Common myeloid progenitor, CD34-positive (primary cell): ENCODE data around the gene GNPDA1.

Experiments
- CTCF ChIA-PET: fragments of 350-600 bp; sonication (Branson Sonifier 250); formaldehyde crosslinking; loops from one replicate; lab custom pipeline; 2021; ENCODE audit warnings: antibody characterized with exemption; lab: Charles Lee
- POLR2A ChIA-PET: fragments of 350-600 bp; sonication (Branson Sonifier 250); formaldehyde crosslinking; loops from one replicate; lab custom pipeline; 2021; ENCODE audit warnings: antibody characterized with exemption; lab: Charles Lee
- DNase-seq, 3 donors: peaks; one replicate each; pipeline versions ENCODE4 v3.0.0 to v3.0.0-alpha.2; 2013
- H3K27ac ChIP-seq, 2 experiments: 1 replicate in 1 of 2; 2 replicates in 1 of 2; pipeline ENCODE4 v1.7.0; 2013; ENCODE audit warnings: inconsistent platforms in 2 of 2, low read length in 2 of 2, mild to moderate bottlenecking in 2 of 2, low read depth in 1 of 2, moderate library complexity in 1 of 2; ENCODE audit not compliant: severe bottlenecking in 2 of 2, insufficient read depth in 1 of 2, poor library complexity in 1 of 2
- H3K27me3 ChIP-seq, 5 experiments: replicated peaks in 2 of 5; 1 replicate in 3 of 5; 2 replicates in 2 of 5; pipeline versions ENCODE4 v1.6.1 to v1.7.0; 2013; ENCODE audit warnings: low read length in 4 of 5, mild to moderate bottlenecking in 2 of 5, moderate library complexity in 2 of 5, inconsistent platforms in 1 of 5; ENCODE audit not compliant: insufficient read depth in 5 of 5, control insufficient read depth in 4 of 5
- H3K36me3 ChIP-seq, 4 experiments: 1 replicate in 2 of 4; 2 replicates in 2 of 4; pipeline versions ENCODE4 v1.6.1 to v1.7.0; 2013; ENCODE audit warnings: low read length in 3 of 4, control low read depth in 1 of 4, mild to moderate bottlenecking in 1 of 4; ENCODE audit not compliant: control insufficient read depth in 4 of 4, insufficient read depth in 4 of 4
- H3K4me1 ChIP-seq, 4 experiments: 1 replicate in 3 of 4; 2 replicates in 1 of 4; pipeline versions ENCODE4 v1.6.1 to v1.7.1; 2013; ENCODE audit warnings: low read length in 3 of 4, mild to moderate bottlenecking in 3 of 4, control low read depth in 1 of 4, inconsistent platforms in 1 of 4, moderate library complexity in 1 of 4; ENCODE audit not compliant: control insufficient read depth in 4 of 4, insufficient read depth in 4 of 4; ENCODE audit errors: control extremely low read depth in 1 of 4
- H3K4me3 ChIP-seq, 7 experiments: 1 replicate in 4 of 7; 2 replicates in 3 of 7; pipeline versions ENCODE4 v1.5.1 to v1.7.0; 2013; ENCODE audit warnings: mild to moderate bottlenecking in 7 of 7, low read length in 6 of 7, moderate library complexity in 6 of 7, inconsistent platforms in 2 of 7, low read depth in 2 of 7, control low read depth in 1 of 7; ENCODE audit not compliant: insufficient read depth in 4 of 7, control insufficient read depth in 1 of 7; ENCODE audit errors: extremely low read depth in 1 of 7
- H3K9me3 ChIP-seq, 5 experiments: 1 replicate in 4 of 5; 2 replicates in 1 of 5; pipeline versions ENCODE4 v1.6.1 to v1.7.1; 2013; ENCODE audit warnings: low read length in 4 of 5, mild to moderate bottlenecking in 2 of 5, inconsistent platforms in 1 of 5, low read depth in 1 of 5, moderate library complexity in 1 of 5; ENCODE audit not compliant: control insufficient read depth in 4 of 5, insufficient read depth in 2 of 5; ENCODE audit errors: control extremely low read depth in 1 of 5
- WGBS: methylation state at CpG from one replicate; pipeline ENCODE4 v1.1.5; 2013; ENCODE audit not compliant: insufficient coverage; 5-methylcytosine and 5-hydroxymethylcytosine counted together

The GNPDA1 gene

DNA sequence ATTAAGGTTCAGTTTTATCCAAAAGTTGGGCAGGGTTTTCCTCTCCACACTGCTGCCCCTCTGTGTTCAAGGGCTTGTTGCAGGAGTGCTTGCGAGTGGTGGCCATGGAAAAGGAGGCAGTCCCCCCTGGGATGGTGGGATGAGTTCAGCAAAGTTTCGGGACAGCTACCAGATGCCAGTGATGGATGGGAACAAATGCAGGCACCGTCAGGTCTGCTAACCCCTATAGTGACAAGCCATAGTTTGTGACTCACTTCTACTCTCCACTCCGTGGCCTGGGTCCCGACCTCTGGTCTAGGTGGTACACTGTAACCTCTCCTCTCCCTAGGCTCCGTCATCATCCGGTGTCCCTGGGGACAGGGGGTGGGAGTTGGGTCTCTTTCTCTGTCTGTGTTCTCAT lies 47.8 kb downstream of the GNPDA1 start:
- POLR2A ChIA-PET = no interaction called here
- CTCF ChIA-PET = interaction anchor here (0.8 to 9.8 kb wide), 4 partner anchors 21 to 294 kb away, joined by 3 to 154 read pairs (median 4); no protein-coding TSS in a partner anchor

GRCh38 chr5:141963701-141964100 lies 49.1 kb downstream of the GNPDA1 start:
- Histone ChIP-seq H3K27ac (no peak overlapping the region), H3K36me3 (no peaks in the 10 kb centered on the region), H3K27me3 (no peaks in the 10 kb centered on the region), H3K9me3 (no peaks in the 10 kb centered on the region), H3K4me1 (peaks cover 11 to 39% (median 22%) of the 10 kb centered on the region in 4 experiments), H3K4me3 (no peak overlapping the region)
- POLR2A ChIA-PET = interaction anchor here (0.9 kb wide), 1 partner anchor 22 kb away, joined by 3 read pairs; no protein-coding TSS in a partner anchor
- 0% methylated on average over 2 of the region's 3 CpGs for WGBS
- CTCF ChIA-PET = interaction anchor here (0.7 to 9.8 kb wide), 9 partner anchors 20 to 299 kb away, joined by 3 to 154 read pairs (median 4); no protein-coding TSS in a partner anchor
- peak in 1 of 3 donors; percentile 31 for DNase-seq

More for the DNA sequence above, 47.8 kb downstream of the GNPDA1 start:
- WGBS = 56% methylated on average over 3 of the region's 7 CpGs
- no peak overlapping the region for H3K4me3 ChIP-seq
- H3K27me3 ChIP-seq = no peaks in the 10 kb centered on the region
- H3K9me3 ChIP-seq = no peaks in the 10 kb centered on the region
- peaks cover 20 to 45% (median 24%) of the 10 kb centered on the region in 4 experiments for H3K4me1 ChIP-seq
- DNase-seq = no peak
- no peaks in the 10 kb centered on the region for H3K36me3 ChIP-seq
- H3K27ac ChIP-seq = no peak overlapping the region

DNA sequence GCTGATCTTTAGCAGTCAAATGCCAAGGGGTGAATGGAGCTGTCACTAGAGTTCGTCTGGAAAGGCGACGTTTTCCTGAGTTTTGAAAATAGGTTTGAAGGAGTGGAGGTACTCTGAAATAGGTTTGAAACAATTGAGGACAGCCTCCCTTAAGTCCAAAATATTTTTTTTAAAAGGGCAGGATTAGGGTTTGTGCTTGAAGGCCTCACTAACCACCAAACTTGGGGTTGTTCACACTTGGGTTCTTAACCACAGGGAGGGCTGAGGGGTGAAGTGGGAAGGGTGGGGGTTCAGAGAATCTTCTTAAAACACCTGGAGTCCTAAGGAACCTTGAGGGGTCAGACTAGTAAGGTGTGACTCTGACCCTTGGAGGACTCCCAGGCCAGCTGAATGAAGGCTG lies 51.4 kb downstream of the GNPDA1 start:
- CTCF ChIA-PET = interaction anchor here (0.7 to 9.8 kb wide), 42 partner anchors 8 to 354 kb away, joined by 3 to 154 read pairs (median 5); partner anchors contain the start of genes ARAP3, DELE1, PCDH1 and RNF14
- Histone ChIP-seq H3K36me3 (no peaks in the 10 kb centered on the region), H3K4me3 (no peak overlapping the region), H3K27ac (no peak overlapping the region), H3K27me3 (no peaks in the 10 kb centered on the region), H3K9me3 (no peaks in the 10 kb centered on the region), H3K4me1 (peaks cover 10 to 50% (median 35%) of the 10 kb centered on the region in 4 experiments)
- DNase-seq = no peak
- WGBS = 100% methylated on average over 3 of the region's 3 CpGs
- POLR2A ChIA-PET = interaction anchor here (0.7 kb wide), 1 partner anchor 257 kb away, joined by 3 read pairs; no protein-coding TSS in a partner anchor

DNA sequence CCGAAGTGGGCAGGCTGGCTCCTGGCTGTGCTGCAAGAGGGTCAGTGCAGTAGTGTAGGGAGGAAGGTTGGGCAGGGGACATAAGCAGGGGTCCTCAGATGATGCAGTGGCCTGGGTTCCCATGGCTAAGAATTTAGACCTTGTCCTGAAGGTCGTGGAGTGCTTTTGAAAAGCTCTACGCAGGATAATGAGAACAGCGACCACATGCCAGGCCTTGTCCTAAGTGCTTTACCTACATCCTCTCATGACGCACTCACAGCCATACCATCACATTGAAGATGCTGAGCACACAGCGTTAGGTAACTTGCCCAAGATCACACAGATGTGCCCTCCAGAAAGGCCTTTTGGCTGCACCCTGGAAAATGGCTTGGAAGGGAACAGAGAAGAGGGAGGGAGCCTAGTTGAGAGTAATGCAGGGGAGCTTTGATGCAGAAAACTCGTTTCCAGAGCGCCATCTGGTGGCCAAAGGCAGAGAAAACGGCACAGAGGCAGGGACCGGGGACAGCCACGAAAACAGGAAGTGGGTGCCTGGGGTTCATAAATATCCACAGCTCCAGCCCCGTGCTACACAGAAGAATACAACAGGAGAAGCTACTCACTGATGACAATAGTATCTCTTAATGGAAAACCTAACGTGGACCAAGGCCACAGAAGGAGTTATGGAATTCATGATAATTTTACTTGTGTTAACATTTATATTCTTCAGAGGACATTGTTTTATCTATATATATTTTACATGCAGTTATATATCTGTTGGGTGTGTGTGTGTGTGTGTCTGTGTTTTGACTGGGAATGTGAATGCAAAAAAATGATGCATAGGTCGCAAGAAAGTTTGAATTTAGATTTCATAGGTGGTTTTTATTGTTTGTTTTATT lies 52.1 kb downstream of the GNPDA1 start:
- peaks cover 10 to 50% (median 35%) of the 10 kb centered on the region in 4 experiments for H3K4me1 ChIP-seq
- H3K36me3 ChIP-seq = no peaks in the 10 kb centered on the region
- WGBS = 58% methylated on average over 8 of the region's 14 CpGs
- ChIA-PET POLR2A (interaction anchor here (0.6 to 0.9 kb wide), 4 partner anchors 8 to 277 kb away, joined by 3 to 4 read pairs (median 3); partner anchors contain the start of gene RNF14), CTCF (interaction anchor here (0.8 to 9.8 kb wide), 48 partner anchors 8 to 353 kb away, joined by 3 to 154 read pairs (median 4); partner anchors contain the start of genes ARAP3, DELE1, PCDH1 and RNF14)
- H3K4me3 ChIP-seq = no peak overlapping the region
- no peaks in the 10 kb centered on the region for H3K9me3 ChIP-seq
- H3K27ac ChIP-seq = no peak overlapping the region
- no peaks in the 10 kb centered on the region for H3K27me3 ChIP-seq
- DNase-seq = peak; percentile 87 to 95 (median 93)

DNA sequence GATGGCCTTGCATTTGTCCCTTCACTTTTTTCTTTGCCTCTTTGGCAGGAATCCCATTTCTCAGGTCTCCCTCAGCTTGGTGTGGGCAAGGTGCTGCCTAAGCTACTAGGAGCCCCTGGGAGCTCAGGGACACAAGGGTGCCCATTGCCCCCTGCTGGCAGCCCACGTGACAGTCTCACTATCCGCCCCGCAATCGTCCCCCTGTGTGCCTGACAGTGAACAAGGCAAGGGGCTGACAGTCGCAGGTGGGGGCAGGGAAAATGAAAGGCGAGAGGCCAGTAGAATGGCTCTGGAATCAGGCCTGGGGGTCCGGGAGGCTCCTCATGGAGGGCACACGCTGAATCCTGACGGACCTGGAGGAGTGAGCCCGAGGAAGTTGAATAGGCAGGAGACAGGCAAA lies 52.8 kb downstream of the GNPDA1 start:
- DNase-seq = peak; percentile 31 to 44 (median 43)
- H3K36me3 ChIP-seq = no peaks in the 10 kb centered on the region
- whole genome bisulfite sequencing = 76% methylated on average over 10 of the region's 10 CpGs
- H3K9me3 ChIP-seq = no peaks in the 10 kb centered on the region
- ChIA-PET CTCF (interaction anchor here (0.8 to 9.8 kb wide), 32 partner anchors 9 to 300 kb away, joined by 3 to 154 read pairs (median 5); partner anchors contain the start of genes ARAP3, DELE1 and RNF14), POLR2A (interaction anchor here (0.6 to 0.9 kb wide), 2 partner anchors 11 to 277 kb away, joined by 3 to 4 read pairs; no protein-coding TSS in a partner anchor)
- peaks cover 10 to 50% (median 35%) of the 10 kb centered on the region in 4 experiments for H3K4me1 ChIP-seq
- H3K27me3 ChIP-seq = no peaks in the 10 kb centered on the region
- H3K4me3 ChIP-seq = no peak overlapping the region
- no peak overlapping the region for H3K27ac ChIP-seq

GRCh38 chr5:141958546-141959172 lies 54.2 kb downstream of the GNPDA1 start:
- POLR2A ChIA-PET = interaction anchor here (0.5 kb wide), 1 partner anchor 35 kb away, joined by 3 read pairs; the partner anchor contains the start of gene DELE1
- Histone ChIP-seq H3K27me3 (no peaks in the 10 kb centered on the region), H3K9me3 (no peaks in the 10 kb centered on the region), H3K4me3 (peak overlapping the region in 1 of 7 experiments; percentile 9), H3K27ac (no peak overlapping the region), H3K4me1 (peaks cover 15 to 54% (median 44%) of the 10 kb centered on the region in 4 experiments), H3K36me3 (no peaks in the 10 kb centered on the region)
- 86% methylated on average over 8 of the region's 8 CpGs for WGBS
- CTCF ChIA-PET = interaction anchor here (1.0 to 9.8 kb wide), 12 partner anchors 8 to 282 kb away, joined by 3 to 154 read pairs (median 20); partner anchors contain the start of gene RNF14
- DNase-seq = no peak
